DMS153 treated with DMSO at 0.1 percent for 48 hours (cell line): Measurements from ENCODE around the gene GALNTL6.
"Not testable (repeated sequence)": the region's sequence is repeated elsewhere in the genome, so short reads cannot be mapped to it uniquely, and the experiment has no call there.

Source experiments
- DNase-seq: peaks from one replicate; lab custom pipeline; 2025; ENCODE audit not compliant: unreplicated experiment; lab: John Stamatoyannopoulos, UW

GALNTL6 gene

DNA sequence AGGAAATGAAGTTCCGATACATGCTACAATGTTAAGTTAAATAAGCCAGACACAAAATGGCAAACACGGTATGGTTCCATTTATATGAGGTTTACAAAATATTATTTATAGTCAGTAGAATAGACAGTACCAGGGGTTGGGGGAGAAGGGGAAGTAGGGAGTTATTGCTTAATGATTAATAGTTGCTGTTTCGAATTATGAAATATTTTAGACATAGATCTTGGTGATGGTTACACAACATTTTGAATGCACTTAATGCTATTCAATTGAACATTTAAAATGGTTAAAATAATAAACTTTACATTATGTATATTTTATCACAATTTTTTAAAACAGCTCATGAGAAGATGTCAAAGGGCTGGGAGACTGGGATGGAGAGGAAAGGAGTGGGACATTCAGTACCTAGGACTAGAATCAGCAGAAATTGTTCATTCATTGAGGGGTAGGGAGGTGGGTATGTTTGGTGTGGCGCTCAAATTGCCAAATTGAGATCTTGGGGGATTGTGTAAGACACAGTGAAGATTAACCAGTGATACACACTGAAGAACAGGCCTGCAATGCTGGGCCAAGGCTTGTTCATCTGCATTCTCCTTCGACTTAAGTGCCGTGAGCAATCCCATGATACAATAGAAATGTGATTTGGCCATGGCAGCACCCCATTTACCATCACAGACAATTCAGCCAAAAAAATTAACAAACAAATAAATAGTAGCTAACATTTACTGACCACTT is 1189.8 kb downstream of the GALNTL6 start:
- no peak for DNase-seq

DNA sequence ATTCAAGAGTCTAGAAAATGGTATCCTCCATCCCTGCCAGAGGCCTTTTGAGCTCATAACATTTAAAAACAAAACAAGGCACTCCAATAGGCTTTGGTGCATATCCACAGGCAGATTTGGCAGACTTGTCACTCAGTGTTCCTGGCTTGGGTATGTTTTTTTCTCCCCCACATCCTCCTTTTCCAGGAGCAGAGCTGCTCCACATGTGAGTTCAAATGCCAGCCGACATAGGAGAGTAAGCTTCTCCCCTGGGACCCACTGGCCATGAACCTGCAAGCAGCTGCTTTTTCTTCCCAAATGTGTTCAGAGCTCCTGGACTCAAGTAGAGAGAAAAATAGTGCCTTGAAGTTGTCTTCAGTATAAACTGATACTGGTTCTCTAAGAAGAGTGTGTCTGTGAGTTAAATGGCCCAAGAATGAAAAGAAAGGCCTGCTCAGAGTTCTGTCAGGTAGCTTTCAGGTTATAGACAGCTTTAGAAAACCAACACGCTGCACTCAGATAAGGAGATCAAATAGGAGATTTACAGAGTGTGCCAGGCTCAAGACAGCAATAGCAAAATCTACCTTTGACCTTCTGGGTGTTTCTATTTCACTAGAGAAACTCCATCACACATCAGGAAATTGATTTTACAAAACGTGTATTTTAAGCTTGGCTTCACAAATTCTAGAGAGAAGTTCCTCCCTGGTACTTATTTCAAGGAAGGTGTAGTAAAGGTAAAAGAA is 1192.9 kb downstream of the GALNTL6 start:
- no peak for DNase-seq

DNA sequence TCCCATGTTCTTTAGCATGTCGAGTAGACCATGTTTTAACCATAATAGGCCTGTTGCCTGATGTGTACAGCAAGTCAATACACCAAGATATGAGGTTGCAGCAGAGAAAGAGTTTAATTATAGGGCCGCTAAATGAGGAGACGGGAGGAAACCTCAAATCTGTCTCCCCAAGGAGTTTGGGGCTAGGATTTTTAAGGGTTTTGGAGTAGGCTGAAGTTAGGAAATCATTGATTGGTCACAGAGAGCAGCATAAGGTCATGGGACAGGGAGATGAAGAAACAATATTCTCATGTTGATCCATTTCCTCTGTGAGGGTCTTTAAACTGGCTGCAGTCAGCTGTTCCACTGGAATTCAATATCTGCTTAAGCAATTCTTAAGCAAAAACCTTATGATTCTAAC is 1195.2 kb downstream of the GALNTL6 start:
- DNase-seq, result no peak

DNA sequence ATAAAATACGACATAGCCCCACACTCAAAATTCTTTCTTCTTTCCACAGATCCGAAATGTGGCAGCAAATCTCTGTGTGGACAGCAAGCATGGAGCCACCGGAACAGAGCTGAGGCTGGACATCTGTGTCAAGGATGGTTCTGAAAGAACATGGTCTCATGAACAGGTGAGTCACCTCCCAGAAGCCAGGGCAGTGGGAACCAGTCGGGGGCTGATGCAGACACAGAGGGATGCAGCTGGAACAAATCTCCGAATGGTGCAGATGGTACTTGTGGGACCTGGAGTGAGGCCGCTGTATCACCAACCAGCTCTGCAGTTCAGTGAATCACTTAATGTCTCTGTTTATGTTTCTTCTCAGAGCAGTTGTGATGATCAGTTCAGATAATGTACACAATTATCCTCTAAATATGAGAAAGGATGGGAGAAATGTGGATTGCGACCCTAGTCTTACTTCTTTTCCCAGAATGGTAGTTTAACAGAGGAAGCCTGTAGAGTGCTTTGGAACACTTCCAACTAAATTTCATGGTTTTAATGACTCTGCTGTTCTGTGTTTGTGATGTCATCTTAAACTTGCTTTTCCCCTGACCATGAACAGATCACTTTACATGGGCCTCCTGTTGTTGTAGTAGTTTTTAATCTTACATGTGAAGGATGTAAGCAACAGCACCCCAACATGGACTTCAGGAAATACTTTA is 1196.1 kb downstream of the GALNTL6 start:
- peak; percentile 34 for DNase-seq

DNA sequence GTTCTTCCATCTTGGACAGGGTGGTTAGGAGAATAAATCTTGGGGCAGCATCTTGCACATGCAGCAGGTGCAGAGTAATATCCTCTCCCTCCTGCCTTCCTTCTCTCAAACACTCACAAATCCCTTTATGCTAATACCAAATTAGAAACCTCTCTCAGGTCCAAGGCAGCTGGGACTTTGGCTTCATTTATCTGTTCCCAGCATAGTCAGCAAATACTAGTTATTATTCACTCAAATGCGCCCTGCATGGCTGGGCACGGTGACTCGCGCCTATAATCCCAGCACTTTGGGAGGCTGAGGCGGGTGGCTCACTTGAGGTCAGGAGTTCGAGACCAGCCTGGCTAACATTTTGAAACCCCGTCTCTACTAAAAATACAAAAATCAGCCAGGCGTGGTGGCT is 1199.4 kb downstream of the GALNTL6 start:
- no peak for DNase-seq

DNA sequence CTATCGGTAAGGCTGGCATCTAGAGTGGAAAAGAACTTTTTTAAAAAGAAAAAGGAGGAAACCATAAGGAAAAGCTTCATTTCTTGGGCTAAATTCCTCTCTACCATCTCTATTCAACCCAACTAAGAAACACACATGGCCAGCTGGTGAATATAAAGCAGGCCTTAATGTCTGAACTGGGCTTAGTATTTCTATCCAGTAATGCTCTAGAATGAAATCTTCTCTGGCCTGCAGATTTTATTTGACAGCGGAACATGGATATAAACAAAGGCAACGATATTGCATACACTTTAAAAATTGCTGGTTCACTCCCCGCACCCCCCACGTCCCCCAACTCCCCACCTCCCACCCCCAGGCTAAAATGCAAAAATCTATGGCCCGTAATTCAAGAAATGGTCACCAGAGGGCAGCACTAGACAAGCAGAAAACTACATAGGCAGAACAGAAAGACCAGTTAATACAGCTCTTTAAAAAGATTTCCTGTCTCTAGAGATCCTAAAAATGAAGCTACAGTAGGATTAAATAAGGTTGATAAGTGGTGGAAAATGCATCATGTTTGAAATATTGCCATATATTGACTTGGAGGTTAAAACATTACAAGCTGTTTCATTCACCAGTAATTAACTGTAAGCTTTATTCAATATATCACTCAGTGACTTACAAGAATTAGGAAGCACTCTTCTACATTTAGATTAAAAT is 1200.2 kb downstream of the GALNTL6 start:
- peak; percentile 53 for DNase-seq

DNA sequence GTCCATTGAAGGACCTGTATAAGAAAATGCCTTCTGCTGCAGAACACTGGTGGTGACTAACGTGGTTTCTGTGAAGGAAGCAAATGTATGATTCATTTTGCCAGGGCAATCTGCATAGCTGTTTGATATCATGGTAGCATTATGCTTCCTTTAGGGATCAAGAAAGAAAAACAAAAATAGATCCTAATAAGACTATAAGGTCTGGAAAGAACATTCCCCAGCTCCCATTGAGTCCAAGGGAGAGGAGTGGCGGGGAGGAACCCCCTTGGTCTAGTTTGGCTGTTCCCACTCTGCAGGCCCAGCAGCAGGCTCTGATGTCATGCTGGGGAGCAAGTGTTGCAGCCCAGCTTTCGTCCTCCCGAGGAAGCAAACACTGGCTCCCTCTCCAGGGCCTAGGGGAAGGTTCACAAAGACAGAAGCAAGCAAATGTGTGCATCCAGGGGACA is 1200.9 kb downstream of the GALNTL6 start:
- no peak for DNase-seq

DNA sequence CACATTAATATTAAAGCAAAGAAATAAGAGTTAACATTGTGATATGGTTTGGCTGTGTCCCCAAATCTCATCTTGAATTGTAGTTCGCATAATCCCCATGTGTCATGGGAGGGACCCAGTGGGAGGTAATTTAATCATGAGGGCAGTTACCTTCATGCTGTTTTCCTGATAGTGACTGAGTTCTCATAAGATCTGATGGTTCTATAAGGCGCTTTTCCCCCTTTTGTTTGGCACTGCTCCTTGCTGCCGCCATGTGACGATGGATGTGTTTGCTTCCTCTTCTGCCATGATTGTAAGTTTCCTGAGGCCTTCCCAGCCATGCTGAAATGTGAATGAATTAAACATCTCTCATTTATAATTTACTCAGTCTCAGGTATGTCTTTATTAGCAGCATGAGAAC is 1201.6 kb downstream of the GALNTL6 start:
- no peak for DNase-seq

DNA sequence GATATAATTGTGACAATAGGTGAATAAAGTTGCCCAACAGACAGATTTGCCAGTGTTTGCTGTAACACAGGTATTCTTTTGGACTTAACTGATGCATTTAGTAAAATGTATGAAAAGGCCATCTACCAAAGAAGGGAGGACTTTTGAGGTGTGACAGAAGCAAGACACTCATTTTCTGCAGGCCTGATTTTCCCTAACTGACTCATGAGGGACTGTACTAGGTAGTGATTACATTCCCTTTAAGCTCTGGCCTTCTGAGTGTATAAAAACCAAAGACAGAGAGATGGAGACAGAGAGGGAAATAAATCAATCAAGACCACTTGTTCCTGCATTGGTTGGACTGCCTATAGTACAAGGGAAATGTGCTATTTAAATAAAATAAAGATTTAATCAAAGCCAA is 1204.6 kb downstream of the GALNTL6 start:
- no peak for DNase-seq

DNA sequence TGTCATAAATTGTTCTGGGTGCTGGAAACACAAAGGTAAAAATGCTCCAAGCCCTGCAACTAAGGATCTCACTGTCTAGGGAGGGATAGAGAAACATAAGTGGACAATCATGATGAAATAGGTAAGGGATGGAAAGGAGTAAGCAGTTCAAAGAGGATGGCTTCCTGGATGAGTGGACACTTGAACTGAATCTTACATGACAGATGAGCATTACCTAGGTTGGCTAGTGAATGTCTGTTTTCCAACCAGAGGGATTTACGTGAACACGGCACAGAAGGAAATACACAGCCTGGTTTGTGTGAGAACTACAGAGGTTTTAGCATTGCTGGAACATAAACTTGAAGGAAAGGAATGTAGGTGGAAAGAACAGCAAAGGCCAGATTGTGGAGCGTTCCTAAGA is 1205.2 kb downstream of the GALNTL6 start:
- DNase-seq, result no peak

DNA sequence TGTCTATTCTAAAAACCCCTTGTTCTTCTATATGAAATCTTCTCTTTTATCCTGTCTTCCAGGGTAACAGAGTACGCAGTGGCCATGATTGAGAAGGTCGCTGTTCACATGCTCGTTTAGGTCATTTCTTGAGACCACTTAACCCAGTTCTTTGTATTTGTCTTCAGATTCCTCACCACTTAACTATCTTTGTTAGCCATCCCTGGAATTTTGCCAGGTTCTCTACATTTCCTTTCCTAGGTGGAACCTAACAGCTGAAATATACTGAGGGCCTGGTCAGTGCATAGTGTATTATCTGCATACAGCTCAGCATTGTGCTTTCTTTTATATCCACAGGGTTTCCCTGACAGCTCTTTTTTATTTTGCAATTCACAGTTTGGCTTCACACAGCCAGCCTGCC is 1206.5 kb downstream of the GALNTL6 start:
- no peak for DNase-seq

DNA sequence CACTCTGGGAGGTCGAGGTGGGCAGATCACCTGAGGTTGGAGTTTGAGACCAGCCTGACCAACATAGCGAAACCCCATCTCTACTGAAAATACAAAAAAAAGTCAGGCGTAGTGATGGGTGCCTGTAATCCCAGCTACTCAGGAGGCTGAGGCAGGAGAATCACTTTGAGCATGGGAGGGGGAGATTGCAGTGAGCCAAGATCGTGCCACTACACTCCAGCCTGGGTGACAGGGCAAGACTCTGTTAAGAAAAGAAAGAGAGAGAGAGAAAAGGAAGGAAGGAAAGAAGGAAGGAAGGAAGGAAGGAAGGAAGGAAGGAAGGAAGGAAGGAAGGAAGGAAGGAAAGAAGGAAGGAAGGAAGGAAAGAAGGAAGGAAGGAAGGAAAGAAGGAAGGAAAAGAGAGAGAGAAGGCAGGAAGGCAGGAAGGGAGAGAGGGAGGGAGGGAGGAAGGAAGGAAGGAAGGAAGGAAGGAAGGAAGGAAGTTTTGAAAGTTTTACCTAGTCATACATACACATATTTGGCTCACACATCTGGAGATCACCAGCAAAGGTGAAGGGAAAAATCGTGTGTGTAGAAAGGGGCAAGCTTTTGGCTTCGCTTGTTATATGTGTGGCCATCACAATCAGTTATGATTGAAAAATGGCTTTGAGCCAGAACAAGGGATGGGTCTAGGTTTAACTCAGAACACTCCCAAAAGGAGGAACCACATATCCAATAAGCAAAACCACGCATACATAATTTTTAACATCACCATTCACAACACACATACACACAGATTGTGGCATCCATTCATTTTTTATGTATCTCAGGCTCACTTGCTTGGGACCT is 1208.8 kb downstream of the GALNTL6 start:
- not testable (repeated sequence) for DNase-seq

DNA sequence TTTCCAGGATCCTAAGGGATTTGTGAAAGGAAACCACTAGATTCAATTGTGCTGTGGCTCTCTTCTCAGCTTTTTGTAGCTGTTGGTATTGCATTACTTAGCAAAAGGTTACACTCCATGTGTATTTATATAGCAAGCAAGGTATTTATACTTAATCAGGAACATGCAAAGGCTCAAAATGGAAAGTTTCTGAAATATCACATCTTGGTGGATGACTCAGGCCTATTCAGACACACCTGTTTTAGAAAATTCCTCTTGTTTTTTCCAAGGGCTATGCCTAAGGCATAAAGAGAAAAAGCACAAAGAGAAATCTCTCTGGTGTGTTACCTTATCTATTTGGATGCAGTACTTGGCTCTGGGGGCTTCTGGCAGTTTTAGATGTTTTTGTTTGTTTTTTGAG is 1211.0 kb downstream of the GALNTL6 start:
- DNase-seq, result no peak

DNA sequence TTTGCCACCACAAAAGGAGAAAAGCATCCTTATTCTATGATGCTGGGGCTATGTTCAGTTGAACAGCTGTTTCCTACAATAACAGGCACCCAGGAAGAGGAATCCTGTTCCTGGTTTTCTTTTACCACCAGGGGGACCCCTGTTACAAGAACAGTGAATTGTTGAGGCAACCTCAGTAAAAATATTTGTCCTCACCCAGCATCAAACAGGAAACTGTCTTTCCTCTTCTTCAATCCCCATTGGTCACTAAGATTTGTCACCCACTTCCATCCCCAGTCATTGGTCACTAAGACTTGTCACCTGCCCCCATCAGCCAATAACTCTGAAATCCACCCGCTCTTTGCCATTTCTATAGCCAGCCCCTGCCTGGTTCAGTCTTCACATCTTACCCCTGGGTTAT is 1211.9 kb downstream of the GALNTL6 start:
- DNase-seq, result peak; percentile 93

DNA sequence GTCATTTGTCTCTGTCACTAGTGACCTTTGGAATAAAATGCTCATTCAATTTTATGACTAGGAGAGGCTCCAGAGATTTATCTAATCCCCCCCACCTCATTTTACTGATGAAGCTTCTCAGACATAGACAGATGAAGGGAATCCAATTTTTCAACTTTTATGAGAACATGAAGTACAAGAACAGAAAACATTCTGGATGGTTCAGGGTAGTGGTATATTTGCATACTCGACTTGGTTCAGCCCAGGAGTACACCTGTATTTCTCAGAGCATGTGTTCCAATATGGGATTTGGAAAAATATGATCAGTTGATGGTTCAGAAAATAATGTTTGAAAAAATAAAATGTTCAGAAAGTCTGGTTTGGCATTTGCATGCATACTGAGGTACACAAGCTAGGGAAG is 1224.0 kb downstream of the GALNTL6 start:
- DNase-seq, result no peak

DNA sequence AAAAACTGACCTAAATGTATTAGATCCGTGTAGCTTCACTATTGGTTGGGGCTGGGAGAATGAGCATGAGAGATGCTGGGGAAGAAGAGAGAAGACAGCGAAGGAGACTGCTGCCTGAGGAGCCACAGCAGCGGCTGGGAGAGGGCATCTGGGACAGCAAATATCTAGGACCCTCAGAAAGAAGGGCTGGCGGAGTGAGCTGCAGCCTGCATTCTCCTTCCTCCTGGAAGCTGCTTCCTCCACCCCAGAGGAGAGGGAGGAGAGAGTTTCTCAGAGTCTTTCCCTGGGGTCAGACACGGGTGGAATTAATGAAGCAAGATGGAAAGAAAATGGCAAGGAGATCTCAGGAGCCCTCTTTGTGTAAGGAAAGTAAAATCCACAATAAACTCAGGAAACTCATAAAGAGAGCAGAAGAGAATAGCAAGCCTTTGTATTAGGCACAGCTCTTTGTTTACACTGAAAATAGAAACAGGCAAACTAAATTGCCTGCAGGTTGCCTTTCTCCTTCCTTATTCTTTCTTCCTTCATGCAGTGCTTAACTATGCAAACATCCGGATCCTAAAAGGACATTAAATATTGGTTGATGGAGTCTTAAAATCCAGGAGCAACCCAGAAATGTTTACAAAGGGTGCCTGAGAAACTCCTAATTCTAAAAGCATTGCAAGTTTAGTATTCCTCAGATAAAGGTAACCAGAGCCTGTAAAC is 1225.1 kb downstream of the GALNTL6 start:
- DNase-seq, result no peak

DNA sequence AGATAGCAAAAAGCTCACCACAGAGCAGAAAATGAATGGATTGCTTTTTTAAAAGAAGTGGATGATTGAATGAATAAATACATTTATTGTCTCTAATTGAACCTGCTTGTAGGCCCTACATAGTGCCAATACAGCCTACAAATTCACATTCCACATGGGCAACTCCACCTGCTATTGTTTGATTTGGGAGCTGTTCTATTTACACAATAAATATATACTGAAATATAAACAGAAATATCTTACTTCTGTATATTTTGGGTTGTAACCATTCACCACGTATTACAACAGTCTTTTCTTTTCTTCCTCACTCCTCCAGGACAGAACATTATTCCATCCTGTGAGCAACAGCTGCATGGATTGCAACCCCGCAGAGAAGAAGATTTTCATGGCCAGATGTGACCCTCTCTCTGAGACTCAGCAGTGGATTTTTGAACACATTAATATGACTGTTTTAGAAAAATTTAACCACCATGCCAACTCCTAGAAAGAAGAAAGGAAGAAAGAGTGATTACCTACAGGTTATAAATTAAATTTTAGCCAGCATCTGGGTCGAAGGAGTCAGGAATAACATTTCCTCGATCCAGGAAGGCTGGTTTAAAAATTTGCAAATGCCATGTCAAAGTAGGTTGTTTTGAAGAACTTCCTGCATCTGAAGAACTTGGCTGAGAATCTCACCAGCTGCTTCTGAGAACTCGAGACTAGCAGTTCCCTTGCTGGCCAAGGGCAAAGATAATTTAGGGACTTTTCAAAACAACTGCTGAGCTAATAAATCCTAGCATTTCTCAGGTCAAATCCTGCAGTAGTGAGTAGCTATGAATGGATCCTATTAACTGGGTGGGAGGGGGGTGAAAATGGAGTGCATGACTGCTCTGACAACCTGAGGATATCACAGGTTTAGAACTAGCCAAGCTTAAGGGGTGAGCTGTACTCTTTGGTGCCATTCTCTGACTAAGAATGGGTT is 1226.7 kb downstream of the GALNTL6 start:
- peak; percentile 40 for DNase-seq

DNA sequence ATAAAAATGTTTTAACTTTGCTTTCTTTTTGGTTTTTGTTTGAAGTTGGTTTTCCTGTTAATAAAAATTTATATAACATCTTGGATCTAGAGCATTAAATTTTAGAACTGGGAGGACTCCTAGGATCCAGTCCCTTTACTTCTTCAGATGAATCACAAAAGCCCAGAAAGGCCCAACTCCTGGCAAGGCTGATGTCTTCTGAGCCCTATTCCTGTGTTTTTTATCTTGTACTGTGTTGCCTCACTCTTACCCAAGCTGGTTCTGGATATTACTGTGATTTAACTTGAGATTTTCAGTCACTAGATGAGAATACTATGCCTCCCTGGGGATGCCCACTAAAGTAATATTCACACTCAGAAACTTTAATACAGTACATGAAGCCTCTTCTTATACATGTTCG is 1228.3 kb downstream of the GALNTL6 start:
- no peak for DNase-seq

DNA sequence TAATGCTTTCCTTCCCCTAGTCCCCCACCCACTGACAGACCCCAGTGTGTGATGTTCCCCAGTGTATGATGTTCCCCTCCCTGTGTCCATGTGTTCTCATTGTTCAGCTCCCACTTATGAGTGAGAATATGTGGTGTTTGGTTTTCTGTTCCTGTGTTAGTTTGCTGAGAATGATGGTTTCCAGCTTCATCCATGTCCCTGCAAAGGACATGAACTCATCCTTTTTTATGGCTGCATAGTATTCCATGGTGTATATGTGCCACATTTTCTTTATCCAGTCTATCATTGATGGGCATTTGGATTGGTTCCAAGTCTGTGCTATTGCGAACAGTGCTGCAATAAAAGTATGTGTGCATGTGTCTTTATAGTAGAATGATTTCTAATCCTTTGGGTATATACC is 1228.9 kb downstream of the GALNTL6 start:
- DNase-seq, result not testable (repeated sequence)
